Memory B cell (primary cell): ENCODE measurements around the gene ITGAX.

ENCODE experiments used
- ATAC-seq: fragments of 150-1000 bp; cut with Tn5 transposase; 2 replicates; pipeline ENCODE4 v1.10.0; 2021; ENCODE audit warnings: low read depth, mild to moderate bottlenecking, moderate library complexity
- DNase-seq, 2 donors: peaks; one replicate each; pipeline ENCODE4 v3.0.0; 2022; ENCODE audit warnings: low spot score in 2 of 2
- H3K27ac Mint-ChIP-seq: one replicate; pipeline ENCODE4 v1.8.0; 2022; ENCODE audit warnings: mild to moderate bottlenecking, moderate library complexity, mixed read lengths
- H3K27me3 Mint-ChIP-seq: one replicate; pipeline ENCODE4 v1.8.0; 2022; ENCODE audit warnings: mixed read lengths
- H3K36me3 Mint-ChIP-seq: one replicate; pipeline ENCODE4 v1.8.0; 2022; ENCODE audit warnings: mild to moderate bottlenecking, mixed read lengths
- H3K4me1 Mint-ChIP-seq: one replicate; pipeline ENCODE4 v1.8.0; 2022; ENCODE audit warnings: mixed read lengths
- H3K4me3 Mint-ChIP-seq: one replicate; pipeline ENCODE4 v1.8.0; 2022; ENCODE audit warnings: mild to moderate bottlenecking, moderate library complexity, mixed read lengths
- H3K9me3 Mint-ChIP-seq: one replicate; pipeline ENCODE4 v1.8.0; 2022; ENCODE audit warnings: mixed read lengths

ITGAX gene

GRCh38 chr16:31375231-31375630 is 20.3 kb downstream of the ITGAX start:
- Mint-ChIP-seq H3K4me3 (no peak overlapping the region), H3K4me1 (peaks cover 5% of the 10 kb centered on the region), H3K27me3 (no peaks in the 10 kb centered on the region), H3K27ac (no peak overlapping the region), H3K9me3 (peaks cover 4% of the 10 kb centered on the region), H3K36me3 (peaks cover 2% of the 10 kb centered on the region)
- no peak for ATAC-seq
- no peak for DNase-seq

GRCh38 chr16:31376705-31377104 is 21.7 kb downstream of the ITGAX start:
- Mint-ChIP-seq H3K27ac (no peak overlapping the region), H3K4me3 (no peak overlapping the region), H3K4me1 (peaks cover 5% of the 10 kb centered on the region), H3K27me3 (no peaks in the 10 kb centered on the region), H3K36me3 (peaks cover 2% of the 10 kb centered on the region), H3K9me3 (peaks cover 4% of the 10 kb centered on the region)
- DNase-seq (no peak), ATAC-seq (no peak)

GRCh38 chr16:31377210-31377903 is 22.4 kb downstream of the ITGAX start:
- no peak overlapping the region for H3K4me3 Mint-ChIP-seq
- H3K9me3 Mint-ChIP-seq = peaks cover 4% of the 10 kb centered on the region
- peaks cover 6% of the 10 kb centered on the region for H3K4me1 Mint-ChIP-seq
- no peak for DNase-seq
- H3K36me3 Mint-ChIP-seq = peaks cover 2% of the 10 kb centered on the region
- H3K27me3 Mint-ChIP-seq = no peaks in the 10 kb centered on the region
- H3K27ac Mint-ChIP-seq = no peak overlapping the region
- ATAC-seq = no peak

GRCh38 chr16:31380201-31380600 is 25.2 kb downstream of the ITGAX start:
- Mint-ChIP-seq H3K4me3 (no peak overlapping the region), H3K9me3 (peaks cover 3% of the 10 kb centered on the region)

GRCh38 chr16:31382485-31383161 is 27.6 kb downstream of the ITGAX start:
- H3K27me3 Mint-ChIP-seq = no peaks in the 10 kb centered on the region
- ATAC-seq = peak; percentile 66
- no peaks in the 10 kb centered on the region for H3K36me3 Mint-ChIP-seq
- H3K9me3 Mint-ChIP-seq = no peaks in the 10 kb centered on the region
- peaks cover 13% of the 10 kb centered on the region for H3K4me1 Mint-ChIP-seq
- no peak overlapping the region for H3K4me3 Mint-ChIP-seq
- no peak overlapping the region for H3K27ac Mint-ChIP-seq
- peak; percentile 62 to 69 for DNase-seq

More at GRCh38 chr16:31380201-31380600, 25.2 kb downstream of the ITGAX start:
- no peaks in the 10 kb centered on the region for H3K27me3 Mint-ChIP-seq
- ATAC-seq (no peak), DNase-seq (no peak)
- peaks cover 2% of the 10 kb centered on the region for H3K36me3 Mint-ChIP-seq
- H3K27ac Mint-ChIP-seq = no peak overlapping the region
- peaks cover 9% of the 10 kb centered on the region for H3K4me1 Mint-ChIP-seq

GRCh38 chr16:31385680-31386079 is 30.7 kb downstream of the ITGAX start:
- no peak for ATAC-seq
- H3K9me3 Mint-ChIP-seq = no peaks in the 10 kb centered on the region
- H3K4me3 Mint-ChIP-seq = no peak overlapping the region
- peak overlapping the region; percentile 80 for H3K27ac Mint-ChIP-seq
- H3K36me3 Mint-ChIP-seq = no peaks in the 10 kb centered on the region
- H3K4me1 Mint-ChIP-seq = peaks cover 13% of the 10 kb centered on the region
- H3K27me3 Mint-ChIP-seq = peaks cover 3% of the 10 kb centered on the region
- DNase-seq = no peak

- H3K27me3 Mint-ChIP-seq = peaks cover 3% of the 10 kb centered on the region
- no peak overlapping the region for H3K4me3 Mint-ChIP-seq
- H3K27ac Mint-ChIP-seq = peak overlapping the region; percentile 80
- H3K4me1 Mint-ChIP-seq = peaks cover 13% of the 10 kb centered on the region
- no peaks in the 10 kb centered on the region for H3K36me3 Mint-ChIP-seq
- no peaks in the 10 kb centered on the region for H3K9me3 Mint-ChIP-seq
- ATAC-seq (peak; percentile 87), DNase-seq (peak in 1 of 2 donors; percentile 40)
Observed at GRCh38 chr16:31386157-31386984, 31.4 kb downstream of the ITGAX start.

- Mint-ChIP-seq H3K36me3 (no peaks in the 10 kb centered on the region), H3K4me1 (peaks cover 9% of the 10 kb centered on the region), H3K9me3 (no peaks in the 10 kb centered on the region), H3K27me3 (peaks cover 8% of the 10 kb centered on the region), H3K4me3 (no peak overlapping the region), H3K27ac (no peak overlapping the region)
- no peak for ATAC-seq
- DNase-seq = no peak
Observed at GRCh38 chr16:31388535-31388934, 33.6 kb downstream of the ITGAX start.

- no peak for DNase-seq
- no peaks in the 10 kb centered on the region for H3K36me3 Mint-ChIP-seq
- peaks cover 9% of the 10 kb centered on the region for H3K4me1 Mint-ChIP-seq
- H3K27ac Mint-ChIP-seq = no peak overlapping the region
- no peak for ATAC-seq
- no peak overlapping the region for H3K4me3 Mint-ChIP-seq
- H3K9me3 Mint-ChIP-seq = no peaks in the 10 kb centered on the region
- peaks cover 8% of the 10 kb centered on the region for H3K27me3 Mint-ChIP-seq
Observed at GRCh38 chr16:31390504-31391041, 35.6 kb downstream of the ITGAX start.

- no peak within 1 kb of the TSS for H3K27ac Mint-ChIP-seq
- H3K4me1 Mint-ChIP-seq = no peaks in the 10 kb centered on the region
- ATAC-seq (no peak), DNase-seq (no peak)
- H3K36me3 Mint-ChIP-seq = no peaks in the 10 kb centered on the region
- no peak within 1 kb of the TSS for H3K4me3 Mint-ChIP-seq
- H3K27me3 Mint-ChIP-seq = peaks cover 9% of the 10 kb centered on the region
- no peaks in the 10 kb centered on the region for H3K9me3 Mint-ChIP-seq
Observed at GRCh38 chr16:31393056-31393455, 38.1 kb downstream of the ITGAX start, which contains the start of gene ITGAD. Gene ITGAD, plus strand, starts transcription at chr16:31393335. Its CDS starts 26 bp downstream, at chr16:31393361.

- H3K4me3 Mint-ChIP-seq = no peak overlapping the region
- peaks cover 7% of the 10 kb centered on the region for H3K27me3 Mint-ChIP-seq
Observed at GRCh38 chr16:31395647-31396046, 40.7 kb downstream of the ITGAX start.

GRCh38 chr16:31397096-31397660 is 42.2 kb downstream of the ITGAX start:
- ATAC-seq = no peak
- no peak overlapping the region for H3K4me3 Mint-ChIP-seq
- H3K9me3 Mint-ChIP-seq = peaks cover 2% of the 10 kb centered on the region
- H3K27me3 Mint-ChIP-seq = peaks cover 7% of the 10 kb centered on the region
- no peak for DNase-seq
- peaks cover 4% of the 10 kb centered on the region for H3K4me1 Mint-ChIP-seq
- H3K36me3 Mint-ChIP-seq = no peaks in the 10 kb centered on the region
- H3K27ac Mint-ChIP-seq = no peak overlapping the region

More at GRCh38 chr16:31395647-31396046, 40.7 kb downstream of the ITGAX start:
- ATAC-seq (no peak), DNase-seq (no peak)
- Mint-ChIP-seq H3K27ac (no peak overlapping the region), H3K36me3 (no peaks in the 10 kb centered on the region), H3K4me1 (peaks cover 4% of the 10 kb centered on the region), H3K9me3 (peaks cover 2% of the 10 kb centered on the region)

GRCh38 chr16:31397701-31398100 is 42.7 kb downstream of the ITGAX start:
- ATAC-seq = no peak
- H3K27me3 Mint-ChIP-seq = peaks cover 7% of the 10 kb centered on the region
- peaks cover 4% of the 10 kb centered on the region for H3K4me1 Mint-ChIP-seq
- no peak overlapping the region for H3K4me3 Mint-ChIP-seq
- H3K36me3 Mint-ChIP-seq = no peaks in the 10 kb centered on the region
- H3K27ac Mint-ChIP-seq = no peak overlapping the region
- DNase-seq = no peak
- peaks cover 2% of the 10 kb centered on the region for H3K9me3 Mint-ChIP-seq
